Upper lobe of left lung (tissue), 6 donors: ENCODE measurements around the gene PRKAB1. TPM values are rescaled to one million over a fixed set of nuclear protein-coding genes. Genes with fewer than 3 reads are reported as not detected.

Source experiments
- ATAC-seq, 2 donors: fragments of 200-7000 bp; cut with Tn5 transposase; one replicate each; pipeline ENCODE4 v1.9.1; 2022; ENCODE audit warnings: mild to moderate bottlenecking in 2 of 2, moderate library complexity in 2 of 2; ENCODE audit not compliant: low FRiP score in 2 of 2
- DNase-seq, 2 donors: peaks; one replicate each; pipeline ENCODE4 v3.0.0-alpha.2; 2019 to 2020
- H3K27ac ChIP-seq, 4 donors: fragments of 200-600 bp; sonication (generic); one replicate each; pipeline ENCODE4 v1.5.1; 2016 to 2019
- H3K27me3 ChIP-seq, 4 donors: fragments of 200-600 bp; sonication (generic); one replicate each; pipeline ENCODE4 v1.5.1; 2017 to 2019
- H3K36me3 ChIP-seq, 4 donors: fragments of 200-600 bp; sonication (generic); one replicate each; pipeline ENCODE4 v1.5.1; 2016 to 2019
- H3K4me1 ChIP-seq, 4 donors: fragments of 200-600 bp; sonication (generic); one replicate each; pipeline ENCODE4 v1.5.1; 2018 to 2019
- H3K4me3 ChIP-seq, 4 donors: fragments of 200-600 bp; sonication (generic); one replicate each; pipeline ENCODE4 v1.5.1; 2017 to 2019; ENCODE audit warnings: mild to moderate bottlenecking in 2 of 4, moderate library complexity in 1 of 4
- H3K9me3 ChIP-seq, 4 donors: fragments of 200-600 bp; sonication (generic); one replicate each; pipeline ENCODE4 v1.5.1; 2018 to 2019
- EP300 ChIP-seq, 4 donors: sonication (generic); formaldehyde crosslinking; IDR thresholded peaks; one replicate each; pipeline ENCODE4 v1.5.1; 2017; ENCODE audit warnings: antibody characterized with exemption in 4 of 4, control low read depth in 2 of 4
- POLR2A ChIP-seq, 4 donors: fragments of 450-650 bp; IDR thresholded peaks; one replicate each; pipeline ENCODE4 v1.5.1; 2016 to 2017; ENCODE audit warnings: antibody characterized with exemption in 4 of 4, mild to moderate bottlenecking in 2 of 4
- POLR2AphosphoS5 ChIP-seq, 2 donors: sonication (generic); formaldehyde crosslinking; IDR thresholded peaks; one replicate each; pipeline ENCODE4 v1.5.1; 2017; ENCODE audit warnings: antibody characterized with exemption in 2 of 2
- WGBS, 2 donors: methylation state at CpG; one replicate each; pipeline ENCODE4 v1.1.5; 2017 to 2018; 5-methylcytosine and 5-hydroxymethylcytosine counted together
- total RNA-seq, 6 donors: library from RNA; depleted of rRNA in 4 of 6; stranded (reverse); fragments of >200 nt in 4 of 6; gene quantifications; one replicate each; pipeline versions ENCODE4 v1.1.0 to v1.2.1, GENCODE V29; 2016 to 2021
- TF ChIP-seq, protein P1 (sequence below), 6 experiments: fragments of 450-650 bp in 4 of 6; fragments of 200-600 bp in 2 of 6; sonication (generic) in 2 of 6; IDR thresholded peaks; one replicate each; pipeline ENCODE4 v1.5.1; 2016 to 2019; ENCODE audit warnings: antibody characterized with exemption in 6 of 6
- donor health status: DM: no; HTN: no; CAD: no; lungs with moderate emphysema.
- donor health status: DM: no; HTN: yes; CAD: no; lungs with severe emphysema.

Gene PRKAB1
- total RNA-seq, 6 donors from 2014 or later: 44.2 to 90.3 (median 62.9) TPM

DNA sequence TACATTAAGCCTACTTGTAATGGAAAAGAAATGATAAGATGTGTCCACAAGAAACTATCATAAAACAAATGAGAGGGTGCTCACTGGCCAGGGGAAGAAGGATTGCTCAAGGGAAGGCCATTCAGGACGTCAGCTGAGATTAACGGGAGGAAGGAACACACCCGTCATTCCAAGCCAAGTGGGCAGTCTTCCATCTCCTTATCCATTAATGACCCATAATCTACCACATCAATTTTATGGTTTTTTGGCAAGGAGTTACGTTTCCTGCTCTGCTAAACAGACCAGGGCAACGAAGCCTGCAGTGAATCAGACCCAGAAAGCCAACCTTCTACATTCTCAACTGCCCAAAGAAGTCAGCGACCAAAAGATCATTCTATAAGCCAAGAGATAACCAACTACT is 25.1 kb downstream of the PRKAB1 start:
- 15 to 25% methylated on average over 6 of the region's 6 CpGs for WGBS, 2 donors
- H3K27ac ChIP-seq: peak overlapping the region; percentile 14 to 76 (median 56)
- no peak overlapping the region for H3K4me3 ChIP-seq

DNA sequence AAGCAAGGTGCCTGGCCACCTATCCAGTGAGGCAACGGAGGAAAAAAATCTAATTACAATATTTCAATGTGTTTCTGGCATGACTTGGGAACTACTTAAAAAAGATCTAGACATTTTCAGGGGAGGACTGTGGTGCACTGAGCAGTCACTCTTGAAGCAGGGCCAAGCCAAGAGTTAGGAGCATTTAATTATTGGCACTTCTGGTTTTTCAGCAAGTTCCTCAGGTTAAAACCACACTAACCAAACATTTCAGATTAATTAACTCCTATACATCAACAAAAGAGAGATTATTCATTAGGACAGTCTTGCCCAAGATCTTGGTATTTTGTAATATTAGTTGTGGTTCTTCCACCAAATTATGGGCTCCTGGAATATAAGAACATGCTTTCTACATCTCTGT is 25.6 kb downstream of the PRKAB1 start:
- peak overlapping the region; percentile 13 to 76 (median 50) for H3K27ac ChIP-seq
- no peak for ATAC-seq
- 23 to 47% methylated on average over 1 of the region's 1 CpG for WGBS, 2 donors

More for the DNA sequence above, 25.1 kb downstream of the PRKAB1 start:
- peak in 1 of 2 donors; percentile 63 for DNase-seq
- H3K27me3 ChIP-seq: no peaks in the 10 kb centered on the region
- TF ChIP-seq POLR2AphosphoS5 (IDR thresholded peaks at IDR 0.05) (peak; percentile 49 to 63), POLR2A (IDR thresholded peaks at IDR 0.05) (no peak), EP300 (IDR thresholded peaks at IDR 0.05) (peak in 1 of 4 donors; percentile 75)
- TF ChIP-seq, protein P1, sequence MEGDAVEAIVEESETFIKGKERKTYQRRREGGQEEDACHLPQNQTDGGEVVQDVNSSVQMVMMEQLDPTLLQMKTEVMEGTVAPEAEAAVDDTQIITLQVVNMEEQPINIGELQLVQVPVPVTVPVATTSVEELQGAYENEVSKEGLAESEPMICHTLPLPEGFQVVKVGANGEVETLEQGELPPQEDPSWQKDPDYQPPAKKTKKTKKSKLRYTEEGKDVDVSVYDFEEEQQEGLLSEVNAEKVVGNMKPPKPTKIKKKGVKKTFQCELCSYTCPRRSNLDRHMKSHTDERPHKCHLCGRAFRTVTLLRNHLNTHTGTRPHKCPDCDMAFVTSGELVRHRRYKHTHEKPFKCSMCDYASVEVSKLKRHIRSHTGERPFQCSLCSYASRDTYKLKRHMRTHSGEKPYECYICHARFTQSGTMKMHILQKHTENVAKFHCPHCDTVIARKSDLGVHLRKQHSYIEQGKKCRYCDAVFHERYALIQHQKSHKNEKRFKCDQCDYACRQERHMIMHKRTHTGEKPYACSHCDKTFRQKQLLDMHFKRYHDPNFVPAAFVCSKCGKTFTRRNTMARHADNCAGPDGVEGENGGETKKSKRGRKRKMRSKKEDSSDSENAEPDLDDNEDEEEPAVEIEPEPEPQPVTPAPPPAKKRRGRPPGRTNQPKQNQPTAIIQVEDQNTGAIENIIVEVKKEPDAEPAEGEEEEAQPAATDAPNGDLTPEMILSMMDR (IDR thresholded peaks at IDR 0.05): no peak
- H3K4me1 ChIP-seq: peaks cover 15 to 30% (median 21%) of the 10 kb centered on the region in 4 donors
- peak; percentile 73 to 75 for ATAC-seq
- H3K36me3 ChIP-seq: peaks cover 0 to 9% (median 6%) of the 10 kb centered on the region in 4 donors
- H3K9me3 ChIP-seq: no peaks in the 10 kb centered on the region

DNA sequence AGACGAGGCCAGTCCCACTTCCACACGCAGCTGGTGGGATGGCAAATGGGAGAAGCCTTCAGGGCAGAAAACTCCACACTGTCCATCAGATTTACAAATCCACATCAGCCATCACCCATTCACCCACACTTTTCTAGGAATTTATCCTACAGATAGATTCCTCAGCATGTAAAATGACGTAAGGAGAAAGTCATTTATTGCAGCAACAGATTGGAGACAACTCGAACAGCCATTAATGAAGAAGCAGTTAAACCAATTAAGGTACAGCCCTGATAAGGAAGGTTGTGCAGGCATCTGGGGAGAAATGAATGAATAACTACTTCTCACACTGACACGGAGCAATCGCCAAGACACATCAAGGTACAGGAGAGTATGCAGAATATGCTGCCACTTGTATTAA is 26.2 kb downstream of the PRKAB1 start:
- Histone ChIP-seq H3K36me3 (peaks cover 0 to 6% (median 4%) of the 10 kb centered on the region in 4 donors), H3K9me3 (no peaks in the 10 kb centered on the region), H3K27me3 (no peaks in the 10 kb centered on the region), H3K4me1 (peaks cover 15 to 30% (median 21%) of the 10 kb centered on the region in 4 donors), H3K27ac (peak overlapping the region in 3 of 4 donors; percentile 38 to 76 (median 62)), H3K4me3 (no peak overlapping the region)
- WGBS, 2 donors: 88 to 91% methylated on average over 6 of the region's 6 CpGs
- DNase-seq (no peak), ATAC-seq (no peak)
- TF ChIP-seq EP300 (IDR thresholded peaks at IDR 0.05) (no peak), POLR2AphosphoS5 (IDR thresholded peaks at IDR 0.05) (no peak), POLR2A (IDR thresholded peaks at IDR 0.05) (no peak)
- TF ChIP-seq, protein P1 (IDR thresholded peaks at IDR 0.05): no peak

More for the DNA sequence above, 25.6 kb downstream of the PRKAB1 start:
- Histone ChIP-seq H3K27me3 (no peaks in the 10 kb centered on the region), H3K4me3 (no peak overlapping the region), H3K4me1 (peaks cover 15 to 30% (median 21%) of the 10 kb centered on the region in 4 donors), H3K9me3 (no peaks in the 10 kb centered on the region), H3K36me3 (peaks cover 0 to 6% (median 5%) of the 10 kb centered on the region in 4 donors)
- TF ChIP-seq EP300 (IDR thresholded peaks at IDR 0.05) (no peak), POLR2AphosphoS5 (IDR thresholded peaks at IDR 0.05) (no peak), POLR2A (IDR thresholded peaks at IDR 0.05) (no peak)
- TF ChIP-seq, protein P1 (IDR thresholded peaks at IDR 0.05): no peak
- no peak for DNase-seq

DNA sequence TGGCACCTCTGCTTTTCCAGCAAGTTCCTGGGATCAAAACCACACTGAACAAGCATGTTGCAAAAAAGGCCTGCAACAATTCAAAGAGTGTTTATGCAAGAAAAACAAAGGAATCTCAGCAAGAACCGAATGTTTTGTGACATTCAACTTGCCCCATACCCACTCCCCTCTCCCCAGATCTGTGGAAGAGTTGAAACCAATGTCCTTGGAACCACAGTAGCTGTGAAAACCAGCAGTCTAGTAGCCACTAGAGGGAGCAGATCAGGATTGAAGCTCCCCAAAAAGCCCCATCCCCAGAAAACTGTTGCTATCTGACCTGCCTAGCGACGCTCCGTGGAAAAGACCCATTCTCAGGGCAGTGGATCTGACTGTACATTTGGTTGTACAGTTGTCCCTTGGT is 27.1 kb downstream of the PRKAB1 start:
- H3K9me3 ChIP-seq: no peaks in the 10 kb centered on the region
- no peak for DNase-seq
- H3K27me3 ChIP-seq: no peaks in the 10 kb centered on the region
- WGBS, 2 donors: 81 to 88% methylated on average over 4 of the region's 4 CpGs
- H3K36me3 ChIP-seq: peaks cover 0 to 5% (median 4%) of the 10 kb centered on the region in 4 donors
- TF ChIP-seq, protein P1 (IDR thresholded peaks at IDR 0.05): peak in 4 of 6 experiments; percentile 9 to 24 (median 13)
- TF ChIP-seq POLR2A (IDR thresholded peaks at IDR 0.05): no peak
- no peak overlapping the region for H3K4me3 ChIP-seq
- H3K4me1 ChIP-seq: peaks cover 15 to 30% (median 21%) of the 10 kb centered on the region in 4 donors
- ATAC-seq: no peak
- H3K27ac ChIP-seq: no peak overlapping the region

DNA sequence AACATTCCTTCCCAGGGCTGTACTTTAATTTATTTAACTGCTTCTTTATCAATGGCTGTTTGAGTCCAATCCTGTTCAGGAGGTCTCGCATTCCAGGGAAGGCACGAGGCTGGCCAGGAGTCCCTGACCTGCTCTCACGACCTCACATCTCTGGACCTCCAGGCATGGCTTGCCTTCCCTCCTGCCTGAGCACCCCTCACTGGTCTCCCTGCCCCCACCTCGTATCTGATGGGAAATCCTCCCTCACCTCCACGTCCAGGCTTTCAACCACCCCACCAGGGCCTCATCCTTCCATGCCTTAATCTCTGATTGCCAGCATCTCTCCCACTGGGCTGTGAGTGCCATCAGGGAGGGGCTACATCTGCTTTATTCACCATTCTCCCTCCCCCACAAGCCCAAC is 29.0 kb downstream of the PRKAB1 start:
- peaks cover 0 to 14% (median 6%) of the 10 kb centered on the region in 4 donors for H3K36me3 ChIP-seq
- H3K9me3 ChIP-seq: no peaks in the 10 kb centered on the region
- 89 to 91% methylated on average over 5 of the region's 5 CpGs for WGBS, 2 donors

More for the DNA sequence above, 29.0 kb downstream of the PRKAB1 start:
- ATAC-seq (no peak), DNase-seq (no peak)
- Histone ChIP-seq H3K4me1 (peaks cover 15 to 26% (median 20%) of the 10 kb centered on the region in 4 donors), H3K27ac (no peak overlapping the region), H3K4me3 (no peak overlapping the region), H3K27me3 (no peaks in the 10 kb centered on the region)
- TF ChIP-seq, protein P1 (IDR thresholded peaks at IDR 0.05): no peak
- TF ChIP-seq POLR2AphosphoS5 (IDR thresholded peaks at IDR 0.05): no peak
- no peak for TF ChIP-seq EP300 (IDR thresholded peaks at IDR 0.05)
- TF ChIP-seq POLR2A (IDR thresholded peaks at IDR 0.05): no peak
